Limb (tissue), 2 donors: ENCODE measurements around the gene TPRX1.
"Not testable (repeated sequence)": the region's sequence is repeated elsewhere in the genome, so short reads cannot be mapped to it uniquely, and the experiment has no call there.

Experiments
- DNase-seq, 2 donors: peaks; one replicate each; pipeline ENCODE4 v3.0.0-alpha.2; 2016; ENCODE audit errors: extremely low spot score in 2 of 2

Gene TPRX1

DNA sequence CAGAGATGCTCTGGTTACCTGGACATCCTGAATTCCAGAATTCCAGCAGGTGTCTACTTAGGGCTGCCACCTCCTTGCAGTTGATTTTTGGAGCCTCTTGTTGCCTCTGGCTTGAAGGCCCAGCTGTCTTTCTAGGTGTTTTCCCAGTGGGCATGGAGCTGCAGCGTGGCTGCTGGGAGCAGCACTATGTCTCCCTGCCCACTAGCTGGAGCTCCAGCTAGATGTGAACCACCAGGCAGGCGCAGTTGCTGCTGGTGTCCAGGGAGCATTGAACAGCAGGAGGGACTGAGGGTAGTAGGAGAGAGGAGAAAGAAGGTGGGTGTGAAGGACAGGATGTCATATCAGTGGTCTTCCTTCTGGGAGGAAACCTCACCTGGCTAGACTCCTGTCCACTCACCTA is 35.7 kb downstream of the TPRX1 start:
- DNase-seq, result no peak

DNA sequence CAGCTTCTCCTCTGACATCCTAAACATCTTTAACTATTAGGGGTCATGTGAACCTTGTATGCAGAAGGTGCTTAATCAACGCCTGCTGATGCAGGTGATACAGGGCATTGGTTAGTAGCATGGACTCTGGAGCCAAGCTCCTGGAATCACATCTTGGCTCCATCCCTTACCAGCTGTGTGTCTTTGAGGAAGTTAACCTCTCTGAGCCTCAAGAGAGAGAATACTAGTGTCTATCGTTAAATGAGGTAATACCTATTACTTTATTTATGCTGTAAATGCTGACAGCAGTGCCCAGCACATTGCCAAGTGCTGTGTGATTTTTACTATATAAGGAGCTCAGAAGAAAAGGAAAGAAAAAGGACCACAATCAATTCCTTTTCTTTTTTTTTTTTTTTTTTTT is 37.0 kb downstream of the TPRX1 start:
- DNase-seq, result no peak

DNA sequence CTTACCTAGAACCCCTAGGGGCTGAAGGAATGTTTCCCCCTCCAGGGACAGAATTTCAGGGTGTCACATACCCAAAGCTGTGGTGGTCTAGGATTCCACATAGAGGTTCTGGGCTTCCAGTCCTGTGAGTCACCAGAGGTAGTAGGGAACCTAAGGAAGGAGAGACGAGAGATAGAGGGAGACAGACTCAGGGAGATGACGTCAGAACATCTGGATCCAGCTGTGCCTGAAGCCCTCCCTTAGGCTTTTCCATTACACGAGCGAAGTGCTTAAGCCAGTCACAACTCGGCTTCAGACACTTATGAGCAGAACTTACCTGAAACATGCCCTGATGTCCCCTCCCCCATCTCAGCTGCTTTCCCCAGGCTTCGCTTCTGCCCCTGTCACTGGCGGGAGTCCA is 37.7 kb downstream of the TPRX1 start:
- no peak for DNase-seq

- DNase-seq, result no peak
These were observed 38.1 kb downstream of the TPRX1 start for GRCh38 chr19:47766359-47766620.

DNA sequence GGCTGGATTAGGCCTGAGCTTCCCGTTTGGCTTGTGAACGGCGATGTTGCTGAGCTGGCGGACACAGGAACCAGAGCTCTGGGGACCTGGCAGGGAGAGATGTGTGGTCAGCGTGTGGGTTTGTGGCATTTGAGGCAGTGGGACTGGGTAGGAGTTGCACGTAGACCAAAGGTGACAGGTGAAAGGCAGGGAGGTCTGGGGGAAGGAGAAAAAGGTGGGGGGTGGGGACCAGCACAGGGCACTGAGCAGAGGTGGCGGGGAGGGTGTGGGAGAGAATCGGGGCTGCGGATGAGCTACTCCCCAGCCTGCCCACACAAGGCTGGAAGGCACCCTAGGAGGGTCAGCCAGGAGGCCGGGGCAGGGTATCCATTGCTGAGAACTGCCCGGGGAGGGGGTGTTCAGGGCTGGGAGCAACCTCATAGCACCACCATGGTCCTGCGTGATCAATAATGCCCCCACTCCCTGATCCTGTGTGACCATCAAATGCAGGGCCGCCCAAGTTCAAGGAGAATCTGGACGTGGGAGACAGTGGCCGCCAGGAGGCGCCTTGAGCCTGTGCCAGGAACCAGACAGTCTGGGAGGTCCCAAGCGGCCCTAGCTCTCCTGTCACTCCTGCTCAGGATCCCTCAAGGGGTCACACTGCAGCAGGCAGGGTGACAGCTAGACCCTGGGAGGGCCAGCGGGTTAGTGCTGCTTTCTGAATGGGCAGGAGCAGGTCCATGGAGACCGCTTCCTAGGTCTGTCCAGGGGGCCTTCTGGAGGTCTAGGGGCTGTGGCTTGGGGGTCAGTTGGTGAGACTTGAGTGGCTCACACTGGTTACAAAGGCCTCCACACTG is 38.6 kb downstream of the TPRX1 start:
- DNase-seq, result peak in 1 of 2 donors; percentile 75

- not testable (repeated sequence) for DNase-seq
These were observed 39.6 kb downstream of the TPRX1 start for GRCh38 chr19:47764705-47765104.

DNA sequence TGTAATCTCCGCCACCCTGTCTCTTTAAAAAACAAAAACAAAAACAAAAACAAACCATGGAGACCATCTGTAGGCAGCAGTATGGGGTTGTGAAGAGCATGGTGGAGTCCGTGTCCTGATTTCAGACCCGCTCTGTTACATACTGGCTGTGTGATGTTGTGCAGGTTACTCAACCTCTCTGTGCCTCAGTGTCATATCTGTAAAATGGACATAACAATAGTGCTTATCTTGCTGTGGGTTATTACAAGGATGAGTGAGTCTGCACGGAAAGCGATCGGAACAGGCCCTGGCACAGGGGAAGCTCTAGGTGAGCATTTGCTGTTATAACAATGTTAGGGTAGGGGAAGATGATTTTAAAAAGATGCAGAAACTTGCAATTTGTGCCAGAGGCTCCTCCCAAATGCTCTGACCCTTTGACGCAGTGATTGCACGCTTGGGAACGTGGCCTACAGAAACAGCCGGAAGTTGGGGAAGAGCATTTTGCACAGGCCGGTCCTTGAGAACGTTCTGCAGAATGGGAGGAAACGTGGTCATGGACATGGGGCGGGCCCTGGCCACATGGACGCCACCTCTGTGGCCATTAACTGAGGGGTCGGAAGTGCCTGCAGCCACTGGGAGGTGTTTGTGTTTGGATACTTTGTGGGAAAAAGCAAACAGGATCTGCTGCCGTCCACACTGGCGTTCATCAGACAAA is 41.6 kb downstream of the TPRX1 start:
- no peak for DNase-seq

- DNase-seq, result no peak
These were observed 42.2 kb downstream of the TPRX1 start for GRCh38 chr19:47762151-47762550.

- no peak for DNase-seq
These were observed 42.8 kb downstream of the TPRX1 start for GRCh38 chr19:47761566-47761965.

- DNase-seq, result no peak
These were observed 43.7 kb downstream of the TPRX1 start for GRCh38 chr19:47760632-47760999.

DNA sequence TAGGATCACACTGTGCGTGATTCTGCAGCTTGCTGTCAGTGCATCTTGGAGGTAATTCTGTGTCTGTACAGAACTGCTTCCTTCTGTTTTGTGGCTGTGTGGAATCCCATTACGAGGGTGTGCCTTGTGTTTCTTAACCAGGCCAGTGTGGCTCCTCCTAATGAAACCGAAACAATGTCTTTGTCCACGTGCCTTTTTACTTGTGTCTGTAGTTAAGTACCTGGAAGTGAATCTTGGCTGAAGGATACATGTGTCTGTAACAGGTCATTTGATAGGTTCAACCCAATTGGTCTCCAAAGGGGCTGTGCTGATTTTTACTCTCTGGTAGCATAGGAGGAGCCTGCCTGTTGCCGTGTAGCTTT is 45.9 kb downstream of the TPRX1 start:
- DNase-seq, result no peak

DNA sequence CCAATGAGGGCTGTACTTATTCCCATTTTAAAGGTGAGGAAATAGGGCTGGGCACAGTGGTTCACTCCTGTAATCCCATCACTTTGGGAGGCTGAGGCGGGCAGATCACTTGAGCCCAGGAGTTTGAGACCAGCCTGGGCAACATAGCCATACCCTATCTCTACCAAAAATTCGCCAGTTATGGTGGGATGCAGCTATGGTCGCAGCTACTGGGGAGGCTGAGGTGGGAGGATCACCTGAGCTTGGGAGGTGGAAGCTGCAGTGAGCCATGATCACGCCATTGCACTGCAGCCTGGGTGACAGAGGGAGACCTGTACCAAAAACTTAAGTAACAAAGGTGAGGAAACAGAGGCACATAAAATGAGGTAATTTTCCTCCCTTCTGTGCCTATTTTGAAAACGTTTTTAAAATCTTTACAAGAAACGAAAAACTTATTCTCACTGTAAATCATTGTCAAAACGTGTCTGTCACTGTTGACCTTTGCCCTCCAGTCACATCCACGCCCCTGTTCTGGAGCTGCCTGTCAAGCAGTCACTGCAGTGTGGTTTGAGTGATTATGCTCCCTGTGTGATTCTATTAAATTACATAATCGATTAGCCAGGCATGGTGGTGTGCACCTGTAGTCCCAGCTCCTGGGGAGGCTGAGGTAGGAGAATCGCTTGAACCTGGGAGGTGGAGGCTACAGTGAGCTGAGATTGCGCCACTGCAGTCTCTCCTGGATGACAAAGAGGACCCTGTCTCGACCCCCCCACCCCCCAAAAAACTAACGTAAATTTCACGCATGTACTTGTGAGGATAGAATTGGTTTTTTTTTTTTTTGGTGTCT is 46.5 kb downstream of the TPRX1 start:
- DNase-seq, result no peak

DNA sequence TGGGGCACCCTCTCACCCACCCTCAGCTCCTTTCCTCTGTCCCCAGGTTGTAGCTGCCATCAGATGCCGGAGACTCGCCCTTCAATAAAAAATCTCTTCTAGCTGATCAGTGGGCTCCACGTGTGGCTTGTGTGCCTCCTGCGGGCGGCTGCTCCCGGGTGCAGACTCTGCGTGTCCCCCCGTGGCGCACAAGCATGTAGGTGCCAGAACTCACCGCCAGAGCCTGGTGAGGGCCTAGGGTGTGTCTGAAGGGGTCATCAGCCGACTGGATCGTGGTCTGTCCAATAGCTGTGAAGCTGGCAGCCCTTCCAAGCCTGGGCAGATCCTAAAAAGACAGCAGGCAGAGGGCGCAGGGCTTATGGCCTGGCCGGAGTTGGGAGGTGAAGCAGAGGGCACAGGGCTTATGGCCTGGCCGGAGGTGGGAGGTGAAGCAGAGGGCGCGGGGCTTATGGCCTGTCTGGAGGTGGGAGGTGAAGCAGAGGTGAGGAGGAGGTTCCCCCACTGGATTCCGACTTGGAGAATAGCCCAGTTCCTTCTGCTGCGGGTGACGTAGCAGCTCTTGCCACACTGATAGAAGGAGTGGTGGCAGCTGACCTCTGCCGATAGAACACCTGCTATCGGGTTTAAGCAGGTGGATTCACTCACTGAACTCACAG is 47.3 kb downstream of the TPRX1 start:
- no peak for DNase-seq

- no peak for DNase-seq
These were observed 47.8 kb downstream of the TPRX1 start for GRCh38 chr19:47756627-47756929.

- DNase-seq, result no peak
These were observed 48.4 kb downstream of the TPRX1 start for GRCh38 chr19:47755762-47756626.

DNA sequence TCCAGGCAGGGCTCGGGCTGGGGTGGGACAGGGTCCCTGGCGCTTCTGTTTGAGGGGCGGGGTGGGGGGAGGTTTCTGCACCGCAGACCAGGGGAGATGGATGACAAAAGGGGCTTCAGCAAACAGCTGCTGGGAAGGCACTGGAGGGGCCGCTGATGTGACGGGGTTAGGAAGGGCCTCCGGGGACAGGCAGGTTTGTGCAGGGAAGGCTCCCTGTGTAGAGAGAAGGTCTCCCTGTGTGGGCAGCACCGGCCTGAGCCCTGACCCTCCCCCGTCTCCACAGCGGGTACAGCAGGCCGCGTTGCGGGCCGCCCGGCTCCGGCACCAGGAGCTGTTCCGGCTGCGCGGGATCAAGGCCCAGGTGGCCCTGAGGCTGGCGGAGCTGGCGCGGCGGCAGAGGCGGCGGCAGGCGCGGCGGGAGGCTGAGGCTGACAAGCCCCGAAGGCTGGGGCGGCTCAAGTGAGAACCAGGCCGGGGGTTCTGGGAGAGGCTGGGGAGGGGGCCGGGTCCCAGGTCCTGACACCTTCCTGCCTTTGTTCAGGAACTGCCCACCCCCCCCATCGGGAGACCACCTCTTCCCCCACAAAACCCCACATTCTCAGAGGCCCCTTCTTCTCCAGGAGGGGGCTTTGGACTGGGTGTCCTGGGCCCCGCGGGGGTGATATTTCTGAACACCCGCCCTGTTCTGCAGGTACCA is 49.1 kb downstream of the TPRX1 start:
- DNase-seq, result no peak

DNA sequence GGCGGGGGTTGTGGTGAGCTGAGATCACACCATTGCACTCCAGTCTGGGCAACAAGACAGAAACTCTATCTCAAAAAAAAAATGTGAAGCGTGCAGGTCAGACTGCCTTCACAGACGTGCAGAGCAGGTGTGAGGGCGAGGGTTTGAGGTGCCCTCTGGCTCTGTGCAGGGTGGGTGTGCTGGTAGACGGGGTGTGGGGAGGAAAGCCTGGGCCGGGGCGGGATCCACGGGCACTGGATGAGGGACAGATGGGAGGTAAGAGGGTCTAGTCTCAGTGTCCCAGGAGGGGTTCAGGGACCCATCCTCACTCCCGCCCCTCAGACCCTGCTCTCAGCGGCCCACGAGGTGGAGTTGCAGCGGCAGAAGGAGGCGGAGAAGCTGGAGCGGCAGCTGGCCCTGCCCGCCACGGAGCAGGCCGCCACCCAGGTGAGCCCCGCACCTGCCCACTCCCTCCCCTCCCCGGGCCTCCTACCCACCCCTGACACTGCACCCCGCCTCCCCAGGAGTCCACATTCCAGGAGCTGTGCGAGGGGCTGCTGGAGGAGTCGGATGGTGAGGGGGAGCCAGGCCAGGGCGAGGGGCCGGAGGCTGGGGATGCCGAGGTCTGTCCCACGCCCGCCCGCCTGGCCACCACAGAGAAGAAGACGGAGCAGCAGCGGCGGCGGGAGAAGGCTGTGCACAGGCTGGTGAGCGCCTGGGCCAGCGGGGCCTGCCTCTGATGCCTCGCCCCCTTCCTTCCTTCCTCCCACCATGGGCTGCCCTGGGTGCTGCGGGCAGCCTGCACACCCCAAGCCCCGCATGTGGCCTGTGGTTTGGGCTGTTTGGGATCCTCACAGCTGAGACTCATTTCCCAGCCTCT is 49.9 kb downstream of the TPRX1 start:
- no peak for DNase-seq

DNA sequence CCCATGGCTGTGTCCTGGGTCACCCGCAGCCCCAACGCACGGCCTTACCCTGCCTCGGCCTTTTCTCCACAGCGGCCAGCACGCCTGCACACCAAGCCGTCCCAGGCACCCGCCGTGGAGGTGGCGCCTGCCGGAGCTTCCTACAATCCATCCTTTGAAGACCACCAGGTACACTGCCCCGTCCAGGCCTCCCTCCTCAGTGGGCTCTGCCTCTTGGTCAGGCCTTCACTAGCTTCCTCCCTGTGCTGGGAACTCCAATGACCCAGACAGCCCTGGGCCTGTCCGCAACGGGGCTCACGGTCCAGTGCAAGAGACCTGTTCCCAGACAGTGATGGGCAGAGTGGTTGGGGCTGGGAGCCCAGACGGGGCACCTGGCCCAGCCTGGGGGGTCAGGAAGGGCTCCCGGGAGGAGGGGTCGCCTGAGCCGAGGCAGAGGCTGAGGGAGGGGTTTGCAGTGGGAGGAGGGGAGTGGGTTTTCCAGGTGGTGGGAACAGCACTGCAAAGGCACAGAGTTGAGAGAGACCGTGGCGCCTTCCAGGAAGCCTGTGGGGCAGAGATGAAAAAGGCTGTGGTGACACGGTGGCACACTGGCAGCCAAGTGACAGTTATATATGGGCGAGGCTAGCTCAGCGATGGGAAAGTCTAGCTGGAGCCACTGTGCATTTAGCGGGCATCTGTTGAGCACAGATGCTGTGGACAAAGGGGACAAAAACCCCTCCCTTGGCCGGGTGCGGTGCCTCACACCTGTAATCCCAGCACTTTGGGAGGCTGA is 51.7 kb downstream of the TPRX1 start:
- no peak for DNase-seq
